T-helper 9 cell (primary cell): ENCODE results near the gene SARDH.

ENCODE experiments used
- DNase-seq: peaks from one replicate; pipeline ENCODE4 v3.0.0-alpha.2; 2020

SARDH gene

DNA sequence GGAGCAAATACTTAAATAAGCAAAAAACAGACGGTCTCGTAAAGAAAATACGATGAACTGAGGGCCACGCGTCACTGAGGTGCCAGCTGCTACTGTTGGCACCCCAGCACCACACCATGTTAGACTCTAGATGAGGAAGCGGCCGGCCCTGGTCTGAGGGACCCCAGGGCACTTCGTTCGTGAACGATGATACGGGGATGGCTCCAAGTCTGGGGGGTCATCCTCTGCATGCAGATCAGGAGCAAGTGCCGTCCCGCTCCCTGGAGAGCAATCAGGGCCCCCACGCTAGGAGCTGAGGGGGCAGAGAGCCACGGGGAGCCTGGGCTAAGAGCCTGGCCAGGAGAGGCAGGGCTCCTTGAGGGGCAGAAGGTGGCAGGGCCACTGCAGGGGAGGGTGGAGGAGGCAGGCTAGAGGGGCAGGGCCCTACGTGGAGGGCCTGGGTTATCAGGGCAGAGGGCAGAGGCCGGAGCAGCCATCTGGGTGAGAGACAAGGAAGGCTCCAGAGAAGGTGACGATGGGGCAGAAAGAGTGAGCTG is 24.1 kb downstream of the SARDH start:
- DNase-seq = no peak

DNA sequence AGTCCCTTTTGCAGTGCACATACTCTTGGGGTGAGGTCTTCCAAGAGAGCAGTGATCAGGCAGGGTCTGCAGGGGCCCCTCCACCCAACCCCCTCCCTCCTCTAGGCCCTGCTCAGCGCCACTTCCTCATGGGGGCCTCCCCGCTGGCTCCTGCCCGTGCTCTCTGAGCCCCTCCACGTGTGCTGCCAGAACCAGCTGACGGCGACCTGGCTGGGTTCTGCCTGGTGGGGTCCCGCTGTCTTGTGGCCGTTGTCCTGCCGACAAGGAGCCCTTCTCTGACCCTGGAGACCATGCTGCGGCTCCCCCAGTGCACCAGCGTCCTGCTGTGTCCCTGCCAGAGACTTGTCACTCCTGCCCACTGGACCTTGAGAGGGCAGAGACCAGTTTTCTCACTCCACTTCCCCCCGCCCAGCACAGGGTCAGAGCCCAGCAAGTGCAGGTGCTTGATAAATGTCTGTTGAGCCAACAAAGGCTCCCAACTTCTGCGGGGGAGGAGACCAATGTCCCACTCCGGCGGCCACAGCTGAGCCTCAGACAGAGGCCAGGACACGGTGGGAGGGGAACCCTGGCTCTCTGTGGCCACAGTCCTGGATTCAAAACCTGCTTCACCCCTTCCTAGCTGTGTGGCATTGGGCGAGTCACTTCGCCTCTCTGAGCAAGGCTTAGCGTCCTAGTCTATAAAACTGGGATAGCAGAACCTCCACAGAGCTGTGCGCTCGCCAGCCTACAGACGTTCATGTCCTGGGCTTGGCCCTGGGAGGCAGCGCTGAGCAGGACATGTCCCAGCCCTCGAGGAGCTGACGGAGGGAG is 24.8 kb downstream of the SARDH start:
- no peak for DNase-seq

DNA sequence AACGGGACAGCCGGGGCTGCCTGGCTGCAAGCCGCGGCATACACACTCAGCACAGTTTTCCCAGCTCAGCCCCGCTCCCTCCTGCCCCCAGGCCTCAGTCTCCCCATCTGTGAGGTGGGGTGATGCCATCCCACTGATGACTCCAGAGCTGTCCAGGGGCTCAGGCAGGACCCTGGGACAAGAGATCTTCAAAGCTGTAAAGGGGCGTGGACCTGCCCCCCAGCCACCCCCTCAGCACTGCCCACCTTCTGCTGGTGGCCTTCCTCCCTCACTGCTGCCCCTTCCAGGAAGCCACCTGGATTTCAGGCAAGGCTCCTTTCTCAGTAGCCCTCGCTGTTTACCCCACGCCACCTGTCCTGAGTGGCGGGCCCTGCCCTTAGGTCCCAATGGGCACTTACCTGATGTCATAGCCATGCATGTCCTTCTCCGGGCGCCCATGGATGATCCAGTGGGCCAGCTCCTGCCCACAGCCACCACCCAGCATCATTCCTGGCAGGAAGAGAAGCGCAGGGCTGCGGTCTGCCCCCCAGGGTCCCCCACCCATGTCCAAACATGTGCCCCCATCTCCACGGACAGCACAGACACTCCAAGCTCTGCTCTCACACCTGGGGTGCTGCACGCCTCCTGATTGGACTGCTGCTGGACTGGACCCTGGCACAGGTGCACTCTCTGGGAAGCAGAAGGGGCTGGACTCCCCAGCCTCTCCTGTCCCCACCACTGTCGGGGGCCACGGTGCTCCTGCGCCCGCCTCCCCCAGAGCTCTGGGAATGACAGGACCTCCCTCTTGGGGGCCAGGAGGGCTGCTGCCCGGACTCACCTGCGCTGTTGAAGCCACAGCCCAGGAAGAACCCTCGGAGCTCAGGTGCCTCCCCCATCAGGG is 25.7 kb downstream of the SARDH start:
- no peak for DNase-seq

DNA sequence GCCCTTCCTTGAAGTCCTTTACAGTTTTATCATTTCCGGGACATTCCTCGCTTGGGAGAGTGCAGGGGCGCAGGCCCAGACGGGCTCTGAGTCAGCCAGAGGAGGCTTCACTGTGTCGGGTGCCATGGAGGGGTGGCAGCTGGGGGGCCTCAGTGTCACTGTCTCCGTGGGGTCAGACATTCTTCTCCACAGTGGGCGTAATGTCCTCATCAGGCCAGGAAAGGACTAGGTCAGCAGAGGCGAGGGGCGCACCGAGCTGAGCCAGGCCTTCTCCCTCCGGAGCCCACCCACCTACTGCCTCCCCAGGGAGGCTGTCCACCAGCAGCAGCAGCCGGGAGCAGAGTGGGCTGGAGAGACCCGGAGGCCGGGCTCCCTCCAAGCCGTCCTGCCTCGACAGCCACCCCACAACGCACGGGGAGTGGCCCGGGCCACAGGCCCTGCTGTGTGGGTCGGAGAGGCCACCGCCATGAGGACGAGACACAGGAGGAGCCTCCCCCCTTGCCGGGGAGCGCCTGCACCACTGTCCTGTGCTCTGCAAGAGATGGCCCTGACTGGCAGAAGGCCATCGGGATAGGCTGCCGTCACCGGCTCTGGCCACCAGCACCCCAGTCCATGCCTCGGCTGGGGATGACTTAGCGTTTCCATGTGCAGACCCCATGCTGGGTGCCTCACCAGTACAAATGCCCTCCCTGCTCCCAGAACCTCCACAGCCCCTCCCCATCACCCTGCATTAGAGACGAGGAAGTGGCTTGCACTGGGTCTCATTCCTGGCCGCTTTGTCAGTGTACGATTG is 26.5 kb downstream of the SARDH start:
- no peak for DNase-seq

DNA sequence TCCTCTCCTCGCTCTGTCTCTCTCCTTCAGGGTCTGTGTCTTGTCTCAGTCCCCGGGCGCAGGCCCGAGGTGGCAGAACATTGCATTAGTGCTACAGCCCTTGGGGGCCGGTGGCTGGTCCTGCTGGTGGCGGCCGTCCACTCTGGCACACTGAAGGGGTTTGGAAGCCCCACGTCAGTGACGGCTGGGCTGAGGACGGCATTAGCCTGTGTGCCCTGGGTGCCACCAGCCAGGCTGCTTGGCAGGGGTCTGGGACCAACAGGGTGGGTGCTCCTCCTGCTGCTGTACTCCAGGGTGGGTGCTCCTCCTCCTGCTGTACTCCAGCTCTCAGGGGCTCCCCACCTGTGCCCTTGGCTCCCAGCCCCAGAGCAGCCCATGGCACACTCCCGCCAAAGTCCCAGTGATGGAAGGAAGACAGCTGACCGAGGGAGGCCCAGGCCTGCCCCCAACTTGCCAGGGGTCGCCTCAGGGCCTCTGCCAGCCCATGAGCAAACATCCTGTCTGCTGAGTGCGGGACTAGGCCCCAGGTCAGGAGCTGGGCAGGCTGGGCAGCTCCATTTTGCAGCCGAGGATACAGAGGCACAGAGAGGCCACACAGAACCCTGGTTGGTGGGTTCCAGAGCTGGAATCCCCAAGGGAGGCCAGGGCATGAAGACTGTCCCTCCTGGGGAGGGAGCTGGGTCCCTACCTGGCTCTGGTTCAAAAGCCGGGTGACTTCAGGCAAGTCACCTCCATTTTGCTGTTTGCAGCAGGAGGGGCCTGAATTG is 27.3 kb downstream of the SARDH start:
- DNase-seq = no peak

DNA sequence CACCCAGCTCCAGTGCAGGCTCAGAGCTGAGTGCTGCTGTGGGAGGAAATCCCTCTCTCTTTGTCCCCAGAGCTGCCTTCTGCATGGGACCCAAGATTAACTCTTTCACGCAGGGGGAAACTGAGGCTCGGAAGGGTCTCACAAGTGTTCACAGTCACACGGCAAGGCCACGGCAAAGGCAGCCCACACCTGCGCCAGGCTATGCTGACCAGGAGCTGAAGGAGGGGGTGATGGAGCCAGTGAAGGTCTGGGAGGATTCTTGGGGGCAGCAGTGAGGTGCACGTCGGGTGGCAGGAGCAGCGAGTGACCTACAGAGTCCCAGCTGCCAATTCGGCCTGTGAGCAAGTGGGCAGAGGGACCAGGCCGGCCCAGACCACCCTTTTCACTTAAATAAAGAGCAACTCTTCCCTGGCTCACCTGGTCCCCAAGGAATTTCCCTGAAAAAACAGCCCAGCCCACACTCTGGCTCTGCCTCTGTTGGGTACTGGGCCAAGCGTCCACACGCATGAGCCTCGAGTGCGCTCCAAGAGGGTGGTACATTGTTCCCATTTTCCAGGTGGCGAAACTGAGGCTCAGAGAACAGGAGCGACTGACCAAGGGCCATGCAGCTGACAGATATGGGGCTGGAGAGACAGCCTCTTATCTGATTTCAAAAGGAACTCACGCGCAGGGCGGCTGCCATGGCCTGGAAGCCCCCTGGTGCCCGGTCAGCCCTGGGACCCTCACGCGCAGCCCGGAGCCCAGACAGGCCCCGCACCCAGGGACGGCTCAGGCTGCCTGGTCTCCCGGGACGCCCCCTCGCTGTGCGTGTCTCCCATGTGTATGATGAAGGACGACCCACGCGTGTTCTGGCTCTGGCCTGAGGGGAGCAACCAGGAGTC is 28.2 kb downstream of the SARDH start:
- no peak for DNase-seq

DNA sequence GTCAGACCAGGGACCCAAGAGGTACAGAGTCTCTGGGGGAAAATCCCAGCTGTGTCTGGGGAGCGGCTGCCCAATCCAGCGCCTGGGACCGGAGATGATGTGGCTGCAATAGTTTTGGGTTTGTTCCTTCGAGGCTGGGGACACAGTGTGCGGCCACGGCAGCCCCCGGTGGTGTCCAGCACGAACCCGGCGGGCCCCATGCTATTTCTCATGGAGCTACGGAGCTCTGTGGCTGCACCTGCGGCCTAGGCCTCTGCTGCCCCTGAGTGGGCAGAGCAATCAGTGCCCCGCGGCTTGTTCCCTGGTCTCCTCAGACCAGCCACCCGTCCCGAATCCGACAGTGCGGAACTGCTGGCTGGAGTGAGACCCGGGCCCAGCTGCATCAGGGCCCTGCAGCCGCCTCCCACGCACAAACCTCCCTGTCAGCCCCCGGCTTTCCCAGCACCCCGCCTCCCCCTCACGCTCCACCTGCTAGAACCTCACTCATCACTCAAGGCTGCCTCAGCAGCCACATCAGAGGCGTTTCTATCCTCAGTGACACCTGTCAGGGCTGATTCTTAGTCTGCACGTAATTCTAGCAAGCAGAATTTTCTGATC is 29.0 kb downstream of the SARDH start:
- peak; percentile 44 for DNase-seq

DNA sequence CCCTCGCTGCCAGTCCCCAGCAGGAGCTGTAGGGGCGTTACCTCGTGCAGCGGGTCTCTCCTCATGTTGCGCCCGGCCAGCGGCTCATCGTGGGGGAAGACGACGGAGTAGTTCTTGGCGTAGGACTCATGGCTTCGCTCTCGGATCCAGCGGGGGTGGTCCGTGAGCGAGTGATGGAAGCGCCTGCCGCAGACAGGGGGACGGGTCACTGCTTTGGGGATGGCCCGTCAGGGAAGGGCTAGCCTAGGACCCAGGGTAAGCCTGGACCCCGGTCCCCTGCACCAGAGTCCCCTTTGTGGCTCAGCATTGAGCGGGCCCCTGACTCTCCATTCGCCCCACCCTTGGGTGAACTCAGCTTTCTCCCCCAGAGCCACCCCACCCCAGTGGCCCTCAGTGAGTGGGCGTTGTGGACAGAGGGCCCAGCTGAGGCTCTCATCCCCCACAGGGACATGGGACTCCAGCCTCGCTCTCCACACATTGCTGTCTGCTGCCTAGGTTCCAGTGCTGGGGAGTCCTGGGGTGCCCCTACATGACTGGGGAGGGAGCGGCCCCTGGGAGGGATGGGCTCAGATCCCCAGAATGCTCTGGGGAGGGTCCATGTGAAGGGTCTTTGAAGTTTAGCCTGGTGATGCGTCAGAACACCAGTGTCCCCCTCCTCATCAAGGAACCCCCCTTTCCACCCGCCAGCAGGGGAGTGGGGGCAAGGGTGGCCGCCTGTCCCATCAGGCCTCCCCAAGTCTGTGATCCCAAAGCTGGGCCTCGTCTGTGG is 29.7 kb downstream of the SARDH start:
- no peak for DNase-seq

DNA sequence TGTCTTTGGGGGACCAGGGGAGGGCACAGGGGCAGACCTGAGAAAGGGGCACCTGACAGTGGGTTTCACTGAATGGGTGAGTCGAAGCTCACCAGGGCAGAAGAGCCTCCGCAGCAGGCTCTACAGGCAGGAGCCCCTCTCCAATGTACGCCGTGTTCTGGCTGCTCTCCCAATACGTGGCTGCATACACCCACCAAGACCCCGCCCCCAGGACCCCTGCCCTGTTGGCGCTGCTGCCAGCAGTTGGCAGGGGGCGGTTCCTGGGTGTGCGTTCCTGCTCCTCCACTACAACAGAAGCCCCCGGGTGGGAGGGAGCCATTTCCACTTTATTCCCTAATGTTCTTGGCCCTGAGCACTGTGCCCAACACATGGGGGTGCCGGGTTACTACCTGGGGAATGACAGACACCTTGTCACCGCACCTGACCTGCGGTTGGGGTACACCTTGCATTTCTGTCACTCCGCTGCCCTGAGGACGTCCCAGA is 30.3 kb downstream of the SARDH start:
- DNase-seq = no peak

DNA sequence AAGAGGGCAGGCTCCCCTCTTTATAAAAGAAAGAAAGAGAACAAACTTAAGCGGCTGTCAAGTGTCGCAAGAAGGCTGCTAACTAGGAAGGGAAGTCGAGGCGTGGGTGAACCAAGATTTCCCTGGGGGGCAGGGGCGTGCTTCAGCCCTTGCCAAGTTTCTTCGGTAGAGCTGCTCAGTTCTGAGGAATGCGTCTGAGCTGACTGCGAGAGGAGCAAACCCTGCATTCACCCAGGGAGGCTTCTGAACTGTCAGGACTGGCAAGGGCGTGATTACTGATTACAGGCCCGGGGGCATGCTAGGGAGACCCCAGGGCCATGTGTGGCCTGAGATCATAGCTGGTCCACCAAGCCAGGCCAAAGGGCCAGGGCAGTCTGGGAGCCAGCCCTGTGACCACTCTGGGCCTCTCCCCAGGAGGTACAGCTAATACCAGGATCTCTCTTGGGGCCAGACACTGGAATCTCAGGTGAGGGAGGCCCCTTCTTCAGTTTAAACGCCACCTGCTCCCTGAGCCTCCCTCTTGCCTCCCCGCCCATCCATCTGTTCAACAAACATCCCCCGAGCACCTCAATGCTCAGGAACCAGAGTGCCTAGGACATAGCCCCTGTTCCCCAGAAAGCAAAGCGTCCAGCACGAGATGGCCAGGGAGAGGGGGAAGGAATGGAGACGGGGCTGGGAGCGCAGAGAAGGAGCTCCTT is 30.9 kb downstream of the SARDH start:
- DNase-seq = no peak

DNA sequence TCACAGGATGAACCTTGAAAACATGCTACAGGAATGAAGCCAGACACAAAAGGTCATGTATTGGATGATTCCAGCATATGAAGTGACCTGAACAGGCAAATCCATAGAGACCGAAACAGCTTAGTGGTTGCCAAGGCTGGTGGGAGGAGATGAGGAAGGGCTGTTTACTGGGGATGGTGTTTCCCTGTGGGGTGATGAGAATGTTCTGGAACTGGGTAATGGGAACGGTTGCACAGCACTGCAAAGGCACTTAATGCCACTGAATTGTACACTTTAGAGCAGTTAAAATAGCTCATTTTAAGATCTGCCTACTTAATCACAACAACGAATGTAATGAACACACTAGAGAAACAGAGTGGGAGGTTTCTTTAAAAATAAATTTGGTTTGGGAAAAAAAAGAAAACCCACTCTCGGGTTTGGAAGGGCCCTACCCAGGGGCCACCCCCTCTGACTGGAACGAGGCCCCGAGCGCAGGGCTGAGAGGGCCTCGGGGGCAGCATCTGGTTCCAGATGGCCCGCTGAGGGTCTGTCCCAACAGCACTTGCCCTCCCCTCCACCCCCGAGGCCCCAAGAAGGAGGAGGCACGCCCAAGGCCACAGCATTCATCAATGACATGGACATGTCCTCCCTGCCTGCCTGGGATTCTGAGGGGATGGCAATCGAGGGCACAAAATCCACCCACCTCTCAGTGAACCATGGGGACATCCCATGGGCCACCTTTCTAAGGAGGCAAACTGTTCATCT is 31.7 kb downstream of the SARDH start:
- no peak for DNase-seq

DNA sequence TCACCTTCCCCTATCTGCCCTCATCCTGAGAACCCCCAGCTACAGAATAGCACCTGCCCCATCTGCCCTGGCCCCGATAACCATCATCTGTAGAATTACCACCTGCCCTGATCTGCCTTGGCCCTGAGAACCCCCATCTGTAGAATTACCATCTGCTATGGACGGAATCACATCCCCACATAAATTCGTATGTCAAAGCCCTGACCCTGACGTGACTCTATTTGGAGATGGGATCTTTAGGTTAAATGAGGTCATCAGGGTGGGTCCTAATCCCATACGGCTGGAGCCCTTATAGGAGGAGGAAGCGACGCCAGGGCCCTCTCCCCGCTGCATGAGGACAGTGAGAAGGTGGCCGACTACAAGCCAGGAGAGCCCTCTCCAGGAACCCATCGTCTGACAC is 32.6 kb downstream of the SARDH start:
- no peak for DNase-seq

DNA sequence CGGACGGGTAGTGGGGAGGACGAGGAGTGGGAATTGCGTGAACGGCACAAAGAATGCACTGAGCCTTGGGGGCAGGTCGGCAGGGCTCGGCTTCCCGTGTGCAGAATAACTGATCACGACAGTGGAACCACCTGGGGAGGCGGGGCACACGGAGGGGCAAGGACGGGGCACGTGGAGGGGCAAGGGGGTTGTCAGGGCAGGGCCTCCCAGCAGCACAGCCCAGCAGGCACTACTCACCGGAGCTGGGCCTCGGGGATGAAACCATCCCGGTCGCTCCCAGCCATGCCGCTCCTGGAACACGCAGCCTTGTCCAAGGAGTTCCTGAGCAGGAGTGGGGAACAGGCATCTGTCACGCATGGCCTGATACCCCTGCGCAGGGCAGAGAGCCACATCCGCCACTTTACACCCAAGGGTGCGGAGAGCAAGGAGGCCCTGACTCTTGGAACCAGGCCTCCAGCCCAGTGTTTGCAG is 33.4 kb downstream of the SARDH start:
- DNase-seq = no peak

DNA sequence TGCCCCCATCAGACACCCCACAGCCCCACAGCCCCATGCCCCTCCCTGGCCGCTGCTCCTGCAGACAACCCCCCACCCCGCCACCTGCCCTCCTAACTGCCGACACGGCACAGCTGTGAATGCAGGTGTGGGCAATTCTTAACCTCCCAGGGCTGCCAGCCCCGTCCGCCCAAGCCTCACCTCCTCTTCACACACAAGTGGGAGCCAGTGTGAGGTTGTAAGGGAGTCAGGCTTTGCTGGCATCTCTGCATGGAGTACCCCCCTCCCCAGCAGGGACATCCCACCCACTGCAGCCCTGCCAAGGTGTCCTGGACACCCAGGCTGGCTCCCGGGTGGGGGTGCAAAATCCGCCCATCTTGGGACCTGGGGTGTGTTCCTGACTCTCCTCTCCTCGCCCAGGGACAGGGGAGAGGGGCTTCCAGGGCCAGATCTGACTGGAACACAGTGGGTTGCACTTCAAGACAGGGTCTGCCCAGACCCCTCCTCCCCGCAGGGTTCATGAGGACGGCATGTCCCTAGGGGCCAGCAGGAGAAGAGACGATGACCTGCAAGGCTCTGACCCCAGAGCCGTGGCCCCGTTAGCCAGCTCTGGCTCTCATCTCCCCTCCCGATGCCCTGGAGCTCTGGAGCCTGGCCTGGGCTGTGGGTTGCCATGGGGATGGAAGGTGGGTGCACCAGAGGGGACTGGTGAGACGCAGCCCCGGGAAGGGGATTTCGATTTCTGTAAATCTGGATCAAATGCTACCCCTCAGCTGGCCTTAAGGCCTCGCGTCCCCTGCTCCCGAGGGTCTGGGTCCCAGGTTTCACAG is 34.4 kb downstream of the SARDH start:
- DNase-seq = no peak

DNA sequence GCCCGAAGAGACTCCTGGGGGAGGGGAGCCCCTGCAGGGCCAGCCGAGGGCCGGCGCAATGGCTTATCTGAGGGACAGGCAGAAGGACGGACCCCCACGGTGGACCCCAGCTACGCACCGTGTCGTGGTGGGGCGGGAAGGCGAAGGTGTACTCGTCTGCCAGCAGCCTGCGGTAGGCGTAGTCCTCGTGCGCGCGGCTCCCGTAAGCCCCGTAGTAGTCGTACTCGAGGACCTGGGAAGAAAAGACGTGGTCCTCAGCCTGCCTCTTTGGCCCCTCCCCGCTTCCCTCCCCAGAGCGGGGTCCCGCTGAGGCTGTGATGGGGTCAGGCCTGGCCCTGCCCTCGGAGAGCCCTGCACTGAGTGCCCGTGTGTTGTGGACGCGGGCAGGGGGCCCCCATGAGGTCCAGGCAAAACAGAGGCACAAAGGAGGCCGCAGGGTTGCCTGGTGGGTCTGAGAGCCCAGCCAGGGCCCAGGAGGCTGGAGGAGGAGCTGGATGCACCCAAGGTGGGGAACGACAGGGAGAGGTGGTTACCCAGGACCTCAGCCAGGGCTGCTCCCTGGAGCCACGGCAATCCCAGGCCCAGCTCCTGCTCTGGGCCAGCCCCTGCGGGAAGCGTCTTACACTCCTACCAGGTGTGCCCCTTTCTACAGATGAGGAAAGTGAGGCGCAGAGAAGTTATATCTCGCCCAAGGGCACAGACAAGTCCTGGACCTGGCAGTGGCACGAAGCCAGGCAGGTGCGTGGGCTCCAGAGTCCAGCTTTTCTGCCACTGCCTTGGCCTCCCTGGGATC is 35.2 kb downstream of the SARDH start:
- DNase-seq = no peak
